ENCODE measurements around the gene VPS13C. TPM values are rescaled to one million over a fixed set of nuclear protein-coding genes. Genes with fewer than 3 reads are reported as not detected.
A peak's percentile ranks its signal among the peaks of the same experiment; 100 is the strongest.

The VPS13C gene
- total RNA-seq, 2 donors from 2014 or later: 28.7 to 47.2 TPM

GRCh38 chr15:61856295-61856694 is 204.0 kb downstream of the VPS13C start:
- 92 to 100% methylated on average over 1 of the region's 1 CpG for WGBS, 2 experiments (ENCODE audit: insufficient coverage in 1 of 2, insufficient read length in 1 of 2)
- no peaks in the 10 kb centered on the region for H3K27me3 Mint-ChIP-seq (ENCODE audit: insufficient read depth)
- H3K4me1 ChIP-seq (ENCODE audit: control insufficient read depth, insufficient read depth, low read length): no peaks in the 10 kb centered on the region
- H3K27me3 ChIP-seq (ENCODE audit: control insufficient read depth, insufficient read depth, low read length, poor library complexity, severe bottlenecking): no peaks in the 10 kb centered on the region
- no peak overlapping the region for H3K4me3 Mint-ChIP-seq
- no peaks in the 10 kb centered on the region for H3K36me3 ChIP-seq (ENCODE audit: control insufficient read depth, insufficient read depth, low read length)
- H3K27ac ChIP-seq (ENCODE audit: low read depth, low read length): no peak overlapping the region
- H3K27ac Mint-ChIP-seq: no peak overlapping the region
- H3K9me3 ChIP-seq (ENCODE audit: control insufficient read depth, low read length): no peaks in the 10 kb centered on the region
- peaks cover 4% of the 10 kb centered on the region for H3K36me3 Mint-ChIP-seq (ENCODE audit: low read depth)
- no peak overlapping the region for H3K9ac ChIP-seq (ENCODE audit: extremely low read depth, low read length, poor library complexity, severe bottlenecking)
- no peaks in the 10 kb centered on the region for H3K9me3 Mint-ChIP-seq
- TF ChIP-seq CTCF (conservative IDR thresholded peaks at IDR 0.05): peak; percentile 39
- no peak for DNase-seq
- no peaks in the 10 kb centered on the region for H3K4me1 Mint-ChIP-seq
- no peak overlapping the region for H3K4me3 ChIP-seq (ENCODE audit: low read length)

DNA sequence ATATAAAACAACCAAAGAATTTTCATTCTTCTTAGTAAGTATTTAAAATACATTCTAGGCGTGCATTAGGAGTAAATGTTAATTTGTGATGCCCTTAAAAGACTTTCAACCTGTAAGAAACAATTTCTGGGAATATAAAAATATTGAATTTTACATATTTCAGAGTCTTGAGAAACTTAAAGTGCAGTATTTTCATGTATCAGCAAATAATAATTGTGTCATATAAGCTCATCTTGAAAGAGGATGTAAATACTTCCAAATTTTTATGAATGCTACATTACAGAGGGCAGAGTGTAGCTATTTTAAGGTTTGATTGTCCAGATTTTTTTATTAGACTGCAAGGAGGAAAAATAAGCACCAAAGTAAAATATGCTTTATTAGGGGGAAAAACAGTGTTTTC is 207.1 kb downstream of the VPS13C start:
- Histone ChIP-seq H3K9ac (ENCODE audit: extremely low read depth, low read length, poor library complexity, severe bottlenecking) (no peak overlapping the region), H3K27me3 (ENCODE audit: control insufficient read depth, insufficient read depth, low read length, poor library complexity, severe bottlenecking) (no peaks in the 10 kb centered on the region), H3K4me3 (ENCODE audit: low read length) (no peak overlapping the region), H3K36me3 (ENCODE audit: control insufficient read depth, insufficient read depth, low read length) (no peaks in the 10 kb centered on the region), H3K4me1 (ENCODE audit: control insufficient read depth, insufficient read depth, low read length) (no peaks in the 10 kb centered on the region), H3K27ac (ENCODE audit: low read depth, low read length) (no peak overlapping the region), H3K9me3 (ENCODE audit: control insufficient read depth, low read length) (no peaks in the 10 kb centered on the region)
- H3K9me3 Mint-ChIP-seq: no peaks in the 10 kb centered on the region
- no peaks in the 10 kb centered on the region for H3K27me3 Mint-ChIP-seq (ENCODE audit: insufficient read depth)
- peaks cover 2% of the 10 kb centered on the region for H3K36me3 Mint-ChIP-seq (ENCODE audit: low read depth)
- no peaks in the 10 kb centered on the region for H3K4me1 Mint-ChIP-seq
- H3K27ac Mint-ChIP-seq: no peak overlapping the region
- TF ChIP-seq CTCF (conservative IDR thresholded peaks at IDR 0.05): no peak
- WGBS, 2 experiments (ENCODE audit: insufficient coverage in 1 of 2, insufficient read length in 1 of 2): no CpG with 5 or more reads among the region's 1 CpG
- DNase-seq: no peak
- H3K4me3 Mint-ChIP-seq: no peak overlapping the region

DNA sequence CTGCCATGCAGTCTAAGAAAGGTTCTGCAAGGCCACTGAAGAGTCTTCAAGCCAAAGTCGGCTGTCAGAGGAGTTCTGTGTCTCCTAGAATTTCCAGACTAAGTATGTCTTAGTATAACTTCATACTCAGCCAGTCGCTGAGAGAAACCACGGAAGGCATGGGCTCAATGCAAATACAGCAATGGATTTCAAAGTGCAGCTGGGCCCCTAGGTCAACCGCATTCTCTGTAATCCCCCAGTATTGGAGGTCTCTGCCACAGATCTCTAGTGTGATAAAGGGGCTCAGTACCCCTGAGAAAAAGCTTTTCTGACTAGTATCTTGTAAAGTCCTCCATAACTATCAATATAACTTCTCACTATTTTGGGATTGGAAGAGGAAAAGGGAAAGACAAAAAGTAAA is 208.3 kb downstream of the VPS13C start:
- Mint-ChIP-seq H3K36me3 (ENCODE audit: low read depth) (peaks cover 2% of the 10 kb centered on the region), H3K27me3 (ENCODE audit: insufficient read depth) (no peaks in the 10 kb centered on the region), H3K27ac (no peak overlapping the region), H3K4me1 (no peaks in the 10 kb centered on the region), H3K9me3 (no peaks in the 10 kb centered on the region), H3K4me3 (no peak overlapping the region)
- DNase-seq: no peak
- Histone ChIP-seq H3K9ac (ENCODE audit: extremely low read depth, low read length, poor library complexity, severe bottlenecking) (no peak overlapping the region), H3K9me3 (ENCODE audit: control insufficient read depth, low read length) (no peaks in the 10 kb centered on the region), H3K36me3 (ENCODE audit: control insufficient read depth, insufficient read depth, low read length) (no peaks in the 10 kb centered on the region), H3K27me3 (ENCODE audit: control insufficient read depth, insufficient read depth, low read length, poor library complexity, severe bottlenecking) (no peaks in the 10 kb centered on the region), H3K4me3 (ENCODE audit: low read length) (no peak overlapping the region), H3K27ac (ENCODE audit: low read depth, low read length) (no peak overlapping the region), H3K4me1 (ENCODE audit: control insufficient read depth, insufficient read depth, low read length) (no peaks in the 10 kb centered on the region)
- TF ChIP-seq CTCF (conservative IDR thresholded peaks at IDR 0.05): no peak
- 93 to 100% methylated on average over 3 to 4 of the region's 4 CpGs for WGBS, 2 experiments (ENCODE audit: insufficient coverage in 1 of 2, insufficient read length in 1 of 2)
